ENCODE measurements around the gene ESCO1. TPM values are rescaled to one million over a fixed set of nuclear protein-coding genes. Genes with fewer than 3 reads are reported as not detected.

The ESCO1 gene
- total RNA-seq, 1 experiment from 2014 or later = 10.8 TPM

DNA sequence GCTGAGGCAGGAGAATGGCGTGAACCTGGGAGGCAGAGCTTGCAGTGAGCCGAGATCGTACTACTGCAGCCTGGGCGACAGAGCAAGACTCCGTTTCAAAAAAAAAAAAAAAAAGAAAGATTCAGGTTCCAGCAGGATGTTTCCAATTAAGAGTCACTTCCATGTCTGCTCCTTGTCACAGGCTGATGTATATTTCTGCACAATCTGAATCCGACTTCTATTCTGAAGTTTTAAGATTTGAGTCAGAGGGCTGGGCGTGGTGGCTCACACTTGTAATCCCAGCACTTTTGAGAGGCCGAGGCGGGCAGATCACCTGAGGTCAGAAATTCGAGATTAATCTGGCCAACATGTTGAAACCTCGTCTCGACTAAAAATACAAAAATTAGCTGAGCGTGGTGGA, 36.3 kb upstream of the ESCO1 start:
- H3F3A ChIP-seq (ENCODE audit: insufficient read depth, low read depth) = peaks cover 24% of the 10 kb centered on the region
- no peak for DNase-seq
- H3K9me3 ChIP-seq (ENCODE audit: insufficient read depth, low read depth) = no peaks in the 10 kb centered on the region
- no peak overlapping the region for H3K27ac ChIP-seq
- no peaks in the 10 kb centered on the region for H3K9me2 ChIP-seq (ENCODE audit: insufficient read depth)
- intact Hi-C loops (cut with micrococcal nuclease; ENCODE audit: unreplicated experiment) = no loop called here
- BruUV-seq (replicated peaks) = no TSS peak
- no peak for TF ChIP-seq EZH2 (IDR thresholded peaks at IDR 0.05; ENCODE audit: low read depth)
- TF ChIP-seq, protein P1, sequence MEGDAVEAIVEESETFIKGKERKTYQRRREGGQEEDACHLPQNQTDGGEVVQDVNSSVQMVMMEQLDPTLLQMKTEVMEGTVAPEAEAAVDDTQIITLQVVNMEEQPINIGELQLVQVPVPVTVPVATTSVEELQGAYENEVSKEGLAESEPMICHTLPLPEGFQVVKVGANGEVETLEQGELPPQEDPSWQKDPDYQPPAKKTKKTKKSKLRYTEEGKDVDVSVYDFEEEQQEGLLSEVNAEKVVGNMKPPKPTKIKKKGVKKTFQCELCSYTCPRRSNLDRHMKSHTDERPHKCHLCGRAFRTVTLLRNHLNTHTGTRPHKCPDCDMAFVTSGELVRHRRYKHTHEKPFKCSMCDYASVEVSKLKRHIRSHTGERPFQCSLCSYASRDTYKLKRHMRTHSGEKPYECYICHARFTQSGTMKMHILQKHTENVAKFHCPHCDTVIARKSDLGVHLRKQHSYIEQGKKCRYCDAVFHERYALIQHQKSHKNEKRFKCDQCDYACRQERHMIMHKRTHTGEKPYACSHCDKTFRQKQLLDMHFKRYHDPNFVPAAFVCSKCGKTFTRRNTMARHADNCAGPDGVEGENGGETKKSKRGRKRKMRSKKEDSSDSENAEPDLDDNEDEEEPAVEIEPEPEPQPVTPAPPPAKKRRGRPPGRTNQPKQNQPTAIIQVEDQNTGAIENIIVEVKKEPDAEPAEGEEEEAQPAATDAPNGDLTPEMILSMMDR (conservative IDR thresholded peaks at IDR 0.05) = no peak
- no peaks in the 10 kb centered on the region for H3K79me2 ChIP-seq (ENCODE audit: low read depth)
- no peaks in the 10 kb centered on the region for H3K36me3 ChIP-seq (ENCODE audit: low read depth)
- no peak overlapping the region for H3K4me2 ChIP-seq
- H3K4me1 ChIP-seq (replicated peaks; ENCODE audit: insufficient read depth) = peaks cover 18% of the 10 kb centered on the region
- H3K4me3 ChIP-seq = no peak overlapping the region
- CTCF ChIA-PET = no interaction called here
- POLR2A ChIA-PET (ENCODE audit: unreplicated experiment) = no interaction called here
- no peaks in the 10 kb centered on the region for H3K27me3 ChIP-seq (ENCODE audit: insufficient read depth, low read depth)
- H4K20me1 ChIP-seq (ENCODE audit: insufficient read depth) = no peaks in the 10 kb centered on the region
- H2AFZ ChIP-seq = no peak overlapping the region

GRCh38 chr18:21634588-21635199, 34.2 kb upstream of the ESCO1 start:
- no peak for DNase-seq
- Histone ChIP-seq H3K27ac (no peak overlapping the region), H3K9me2 (ENCODE audit: insufficient read depth) (no peaks in the 10 kb centered on the region), H3K9me3 (ENCODE audit: insufficient read depth, low read depth) (no peaks in the 10 kb centered on the region), H3K36me3 (ENCODE audit: low read depth) (no peaks in the 10 kb centered on the region), H3K27me3 (ENCODE audit: insufficient read depth, low read depth) (no peaks in the 10 kb centered on the region), H3K4me1 (replicated peaks; ENCODE audit: insufficient read depth) (peaks cover 18% of the 10 kb centered on the region), H3K79me2 (ENCODE audit: low read depth) (no peaks in the 10 kb centered on the region), H3K4me3 (no peak overlapping the region), H3F3A (ENCODE audit: insufficient read depth, low read depth) (peaks cover 24% of the 10 kb centered on the region), H4K20me1 (ENCODE audit: insufficient read depth) (no peaks in the 10 kb centered on the region), H3K4me2 (no peak overlapping the region), H2AFZ (no peak overlapping the region)
- CTCF ChIA-PET = interaction anchor here (0.6 kb wide), 1 partner anchor 69 kb away, joined by 5 read pairs; no protein-coding TSS in a partner anchor
- POLR2A ChIA-PET (ENCODE audit: unreplicated experiment) = no interaction called here
- intact Hi-C loops (cut with micrococcal nuclease; ENCODE audit: unreplicated experiment) = no loop called here
- no TSS peak for BruUV-seq (replicated peaks)
- TF ChIP-seq, protein P1 (conservative IDR thresholded peaks at IDR 0.05) = no peak
- TF ChIP-seq EZH2 (IDR thresholded peaks at IDR 0.05; ENCODE audit: low read depth) = no peak

GRCh38 chr18:21632393-21632792, 31.9 kb upstream of the ESCO1 start:
- Histone ChIP-seq H2AFZ (no peak overlapping the region), H3K27me3 (ENCODE audit: insufficient read depth, low read depth) (no peaks in the 10 kb centered on the region), H3K4me2 (no peak overlapping the region), H3K36me3 (ENCODE audit: low read depth) (peaks cover 7% of the 10 kb centered on the region; the same call in 1 of the 2 replicates), H3F3A (ENCODE audit: insufficient read depth, low read depth) (peaks cover 11% of the 10 kb centered on the region), H3K27ac (no peak overlapping the region), H3K4me1 (replicated peaks; ENCODE audit: insufficient read depth) (peaks cover under 1% of the 10 kb centered on the region; the same call in 1 of the 2 replicates), H4K20me1 (ENCODE audit: insufficient read depth) (peaks cover 4% of the 10 kb centered on the region; the same call in 1 of the 2 replicates), H3K79me2 (ENCODE audit: low read depth) (0 out of 2 replicates have a peak, but pooled peaks cover 3% of the 10 kb centered on the region), H3K9me3 (ENCODE audit: insufficient read depth, low read depth) (no peaks in the 10 kb centered on the region), H3K4me3 (no peak overlapping the region), H3K9me2 (ENCODE audit: insufficient read depth) (no peaks in the 10 kb centered on the region)
- TF ChIP-seq, protein P1 (conservative IDR thresholded peaks at IDR 0.05) = no peak
- TF ChIP-seq EZH2 (IDR thresholded peaks at IDR 0.05; ENCODE audit: low read depth) = no peak
- ChIA-PET POLR2A (ENCODE audit: unreplicated experiment) (no interaction called here), CTCF (interaction anchor here (0.7 kb wide), 2 partner anchors 110 to 159 kb away, joined by 3 to 6 read pairs; no protein-coding TSS in a partner anchor)
- no peak for DNase-seq
- no TSS peak for BruUV-seq (replicated peaks)
- intact Hi-C loops (cut with micrococcal nuclease; ENCODE audit: unreplicated experiment) = no loop called here

All from PC-9 (cell line).